Hippocampal formation (tissue), 2 donors: ENCODE data around the gene STAG1.
"Not testable (repeated sequence)": the region's sequence is repeated elsewhere in the genome, so short reads cannot be mapped to it uniquely, and the experiment has no call there.

ENCODE experiments used
- DNase-seq, 2 donors: peaks; one replicate each; lab custom pipeline; 2025; lab: John Stamatoyannopoulos, UW

STAG1 gene

GRCh38 chr3:136745916-136746315, 6.3 kb downstream of the STAG1 start:
- DNase-seq, result no peak

GRCh38 chr3:136741063-136741462, 11.1 kb downstream of the STAG1 start:
- DNase-seq, result no peak

- DNase-seq, result no peak
Observed at GRCh38 chr3:136740351-136740958, 11.7 kb downstream of the STAG1 start.

GRCh38 chr3:136736950-136737349, 15.2 kb downstream of the STAG1 start:
- DNase-seq, result not testable (repeated sequence)

- DNase-seq, result no peak
Observed at GRCh38 chr3:136735103-136735502, 17.1 kb downstream of the STAG1 start.

GRCh38 chr3:136734382-136735070, 17.7 kb downstream of the STAG1 start:
- DNase-seq, result no peak

GRCh38 chr3:136733317-136733833, 18.8 kb downstream of the STAG1 start:
- DNase-seq, result no peak

GRCh38 chr3:136731274-136731884, 20.8 kb downstream of the STAG1 start:
- DNase-seq, result peak in 1 of 2 donors; percentile 32

- no peak for DNase-seq
Observed at GRCh38 chr3:136730595-136731273, 21.4 kb downstream of the STAG1 start.

- no peak for DNase-seq
Observed at GRCh38 chr3:136728918-136729317, 23.3 kb downstream of the STAG1 start.

GRCh38 chr3:136728473-136728872, 23.7 kb downstream of the STAG1 start:
- DNase-seq, result no peak

- no peak for DNase-seq
Observed at GRCh38 chr3:136725468-136725867, 26.7 kb downstream of the STAG1 start.

GRCh38 chr3:136722916-136723315, 29.3 kb downstream of the STAG1 start:
- DNase-seq, result not testable (repeated sequence)

GRCh38 chr3:136722399-136722798, 29.8 kb downstream of the STAG1 start:
- not testable (repeated sequence) for DNase-seq

- no peak for DNase-seq
Observed at GRCh38 chr3:136720091-136720490, 32.1 kb downstream of the STAG1 start.

- no peak for DNase-seq
Observed at GRCh38 chr3:136716629-136717028, 35.5 kb downstream of the STAG1 start.

- DNase-seq, result no peak
Observed at GRCh38 chr3:136714020-136714419, 38.2 kb downstream of the STAG1 start.

GRCh38 chr3:136712941-136713340, 39.2 kb downstream of the STAG1 start:
- DNase-seq, result no peak

GRCh38 chr3:136711888-136712287, 40.3 kb downstream of the STAG1 start:
- DNase-seq, result not testable (repeated sequence)

GRCh38 chr3:136711277-136711676, 40.9 kb downstream of the STAG1 start:
- DNase-seq, result no peak

- not testable (repeated sequence) for DNase-seq
Observed at GRCh38 chr3:136709775-136710174, 42.4 kb downstream of the STAG1 start.

GRCh38 chr3:136708333-136708985, 43.7 kb downstream of the STAG1 start:
- DNase-seq, result no peak
